Breast epithelium (tissue), 4 donors: ENCODE measurements around the gene SYT1. TPM values are rescaled to one million over a fixed set of nuclear protein-coding genes. Genes with fewer than 3 reads are reported as not detected.

Source experiments
- DNase-seq, 2 donors: peaks; one replicate each; pipeline ENCODE4 v3.0.0-alpha.2; 2019; ENCODE audit warnings: low spot score in 2 of 2
- H3K27ac ChIP-seq, 2 donors: fragments of 200-600 bp; sonication (generic) in 1 of 2; one replicate each; pipeline ENCODE4 v1.5.1; 2016 to 2019; ENCODE audit warnings: mild to moderate bottlenecking in 1 of 2
- H3K27me3 ChIP-seq, 2 donors: fragments of 200-600 bp; sonication (generic) in 1 of 2; one replicate each; pipeline versions ENCODE4 v1.5.1 to v1.6.0; 2017 to 2019; ENCODE audit warnings: control low read depth in 1 of 2, mild to moderate bottlenecking in 1 of 2
- H3K36me3 ChIP-seq: fragments of 200-600 bp; one replicate; pipeline ENCODE4 v1.5.1; 2019
- H3K4me1 ChIP-seq, 2 donors: fragments of 200-600 bp; sonication (generic); one replicate each; pipeline ENCODE4 v1.5.1; 2016 to 2019; ENCODE audit warnings: control low read depth in 1 of 2
- H3K4me3 ChIP-seq, 3 donors: fragments of 200-600 bp; sonication (generic); 1 replicate in 2 of 3; 2 replicates in 1 of 3; pipeline ENCODE4 v1.5.1; 2016 to 2019; ENCODE audit warnings: mild to moderate bottlenecking in 3 of 3, moderate library complexity in 2 of 3
- H3K9me3 ChIP-seq, 2 donors: fragments of 200-600 bp; sonication (generic) in 1 of 2; one replicate each; pipeline ENCODE4 v1.5.1; 2016 to 2019; ENCODE audit warnings: control low read depth in 1 of 2
- POLR2A ChIP-seq: fragments of 450-650 bp; IDR thresholded peaks from one replicate; pipeline ENCODE4 v1.6.1; 2016; ENCODE audit warnings: antibody characterized with exemption, mild to moderate bottlenecking, moderate library complexity
- POLR2AphosphoS5 ChIP-seq, 3 donors: sonication (generic); formaldehyde crosslinking; IDR thresholded peaks; one replicate each; pipeline ENCODE4 v1.6.1; 2017; ENCODE audit warnings: antibody characterized with exemption in 3 of 3
- intact Hi-C: fragments of 100-400 bp; cut with DNase I; formaldehyde crosslinking; loops from one replicate; pipeline ENCODE4 v1.15.1; 2023; ENCODE audit warnings: low total_unique reads
- total RNA-seq, 3 donors: library from RNA; depleted of rRNA; stranded (reverse); fragments of >200 nt; gene quantifications; one replicate each; pipeline ENCODE4 v1.1.0, GENCODE V29; 2016
- TF ChIP-seq, protein P1 (sequence below), 3 donors: fragments of 450-650 bp; IDR thresholded peaks; one replicate each; pipeline ENCODE4 v1.5.1; 2016 to 2017; ENCODE audit warnings: antibody characterized with exemption in 3 of 3, mild to moderate bottlenecking in 3 of 3, moderate library complexity in 3 of 3

Gene SYT1
- total RNA-seq, 3 donors from 2014 or later, result 1.1 to 2.3 (median 1.6) TPM

DNA sequence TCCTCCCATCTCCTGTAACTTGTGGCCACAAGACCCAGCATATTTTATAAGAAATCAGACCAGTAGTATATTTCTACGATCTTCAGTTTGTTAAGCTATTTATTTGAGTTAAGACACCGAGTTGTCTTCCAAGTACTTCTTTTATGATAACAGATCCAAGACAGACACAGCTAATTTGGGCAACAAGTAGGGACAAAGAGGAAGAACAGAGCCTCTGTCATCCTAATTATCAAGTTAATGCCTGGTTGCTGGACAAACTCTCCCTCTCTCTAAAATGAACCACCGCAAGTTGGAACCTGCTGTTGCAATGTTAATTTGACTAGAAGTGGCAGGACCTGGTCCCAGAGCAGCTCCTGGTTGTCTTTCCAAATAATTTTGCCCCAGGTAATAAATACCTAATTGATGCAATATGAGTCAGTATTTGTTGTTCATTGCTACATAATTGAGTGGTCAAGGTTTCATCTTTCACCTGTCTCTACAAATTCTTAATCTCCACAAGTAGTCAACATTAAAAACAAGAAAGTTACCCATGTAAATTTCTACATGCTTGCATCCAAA, 502.5 kb downstream of the SYT1 start:
- Histone ChIP-seq H3K36me3 (no peaks in the 10 kb centered on the region), H3K4me1 (no peaks in the 10 kb centered on the region), H3K27me3 (no peaks in the 10 kb centered on the region), H3K4me3 (no peak overlapping the region), H3K27ac (peak overlapping the region; percentile 59 to 60), H3K9me3 (no peaks in the 10 kb centered on the region)
- DNase-seq, result peak in 1 of 2 donors; percentile 60
- intact Hi-C loops, result no loop called here
- TF ChIP-seq POLR2A (no peak), POLR2AphosphoS5 (IDR thresholded peaks at IDR 0.05) (no peak)
- TF ChIP-seq, protein P1, sequence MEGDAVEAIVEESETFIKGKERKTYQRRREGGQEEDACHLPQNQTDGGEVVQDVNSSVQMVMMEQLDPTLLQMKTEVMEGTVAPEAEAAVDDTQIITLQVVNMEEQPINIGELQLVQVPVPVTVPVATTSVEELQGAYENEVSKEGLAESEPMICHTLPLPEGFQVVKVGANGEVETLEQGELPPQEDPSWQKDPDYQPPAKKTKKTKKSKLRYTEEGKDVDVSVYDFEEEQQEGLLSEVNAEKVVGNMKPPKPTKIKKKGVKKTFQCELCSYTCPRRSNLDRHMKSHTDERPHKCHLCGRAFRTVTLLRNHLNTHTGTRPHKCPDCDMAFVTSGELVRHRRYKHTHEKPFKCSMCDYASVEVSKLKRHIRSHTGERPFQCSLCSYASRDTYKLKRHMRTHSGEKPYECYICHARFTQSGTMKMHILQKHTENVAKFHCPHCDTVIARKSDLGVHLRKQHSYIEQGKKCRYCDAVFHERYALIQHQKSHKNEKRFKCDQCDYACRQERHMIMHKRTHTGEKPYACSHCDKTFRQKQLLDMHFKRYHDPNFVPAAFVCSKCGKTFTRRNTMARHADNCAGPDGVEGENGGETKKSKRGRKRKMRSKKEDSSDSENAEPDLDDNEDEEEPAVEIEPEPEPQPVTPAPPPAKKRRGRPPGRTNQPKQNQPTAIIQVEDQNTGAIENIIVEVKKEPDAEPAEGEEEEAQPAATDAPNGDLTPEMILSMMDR (IDR thresholded peaks at IDR 0.05), result no peak

DNA sequence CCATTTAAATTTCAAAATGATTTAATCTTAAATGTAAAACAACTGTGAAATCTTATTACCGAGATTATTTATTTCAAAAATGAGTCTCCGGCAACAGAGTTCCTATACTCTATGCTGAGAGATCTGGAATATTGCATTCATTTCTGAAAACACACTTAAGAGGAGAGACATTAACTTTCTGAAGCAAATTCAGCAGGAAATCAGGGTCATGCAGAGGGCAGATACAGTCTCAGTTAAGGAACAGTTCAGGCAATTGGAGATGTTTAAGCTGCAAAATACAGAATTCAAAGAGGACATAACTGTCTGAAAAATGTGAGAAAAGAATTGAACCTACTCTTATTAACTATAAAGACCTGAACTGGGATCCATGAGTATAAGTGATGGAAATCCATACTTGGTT, 505.4 kb downstream of the SYT1 start:
- TF ChIP-seq, protein P1 (IDR thresholded peaks at IDR 0.05), result no peak
- no peaks in the 10 kb centered on the region for H3K4me1 ChIP-seq
- intact Hi-C loops, result no loop called here
- H3K4me3 ChIP-seq, result no peak overlapping the region
- no peak for DNase-seq
- no peaks in the 10 kb centered on the region for H3K9me3 ChIP-seq
- H3K27ac ChIP-seq, result no peak overlapping the region
- H3K36me3 ChIP-seq, result no peaks in the 10 kb centered on the region
- H3K27me3 ChIP-seq, result no peaks in the 10 kb centered on the region

- TF ChIP-seq, protein P1 (IDR thresholded peaks at IDR 0.05), result no peak
- TF ChIP-seq POLR2A (no peak), POLR2AphosphoS5 (IDR thresholded peaks at IDR 0.05) (no peak)
- H3K27me3 ChIP-seq, result no peaks in the 10 kb centered on the region
- intact Hi-C loops, result no loop called here
- no peaks in the 10 kb centered on the region for H3K4me1 ChIP-seq
- H3K9me3 ChIP-seq, result no peaks in the 10 kb centered on the region
- H3K4me3 ChIP-seq, result no peak overlapping the region
- DNase-seq, result no peak
- H3K36me3 ChIP-seq, result no peaks in the 10 kb centered on the region
- H3K27ac ChIP-seq, result no peak overlapping the region
Measured at GRCh38 chr12:79371226-79371625, 506.7 kb downstream of the SYT1 start.

DNA sequence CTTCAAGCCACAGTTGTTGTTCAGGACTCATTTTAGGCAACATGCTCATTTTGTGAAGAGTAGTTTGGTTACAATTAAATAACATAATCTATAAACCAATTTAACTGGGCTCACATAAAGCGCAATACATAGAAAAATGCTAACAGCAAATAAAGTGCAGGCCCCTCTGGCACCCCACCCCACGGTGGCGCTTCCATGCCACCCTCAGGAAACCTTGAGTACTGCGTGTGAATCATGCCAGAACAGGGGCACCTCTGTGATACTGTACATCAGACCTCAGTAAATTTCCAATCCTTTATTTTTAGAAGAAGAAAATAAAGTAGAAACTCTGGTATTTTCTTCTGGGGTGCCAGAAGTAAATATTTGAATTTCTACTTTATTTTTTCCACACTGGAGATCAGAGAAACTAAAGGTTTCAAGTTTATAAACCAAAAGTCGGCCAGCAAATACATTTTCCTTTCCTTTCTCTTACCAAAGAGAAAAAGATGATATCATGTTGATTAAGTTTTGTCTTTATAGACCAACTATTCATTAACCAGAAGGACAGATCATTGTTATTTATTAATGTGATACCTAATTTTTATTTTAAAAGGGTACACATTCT, 509.4 kb downstream of the SYT1 start:
- intact Hi-C loops, result no loop called here
- Histone ChIP-seq H3K4me1 (no peaks in the 10 kb centered on the region), H3K27me3 (no peaks in the 10 kb centered on the region), H3K36me3 (no peaks in the 10 kb centered on the region), H3K4me3 (no peak overlapping the region), H3K27ac (no peak overlapping the region), H3K9me3 (no peaks in the 10 kb centered on the region)
- no peak for DNase-seq
- TF ChIP-seq POLR2A (no peak), POLR2AphosphoS5 (IDR thresholded peaks at IDR 0.05) (no peak)
- TF ChIP-seq, protein P1 (IDR thresholded peaks at IDR 0.05), result peak in 2 of 3 donors; percentile 33 to 42

DNA sequence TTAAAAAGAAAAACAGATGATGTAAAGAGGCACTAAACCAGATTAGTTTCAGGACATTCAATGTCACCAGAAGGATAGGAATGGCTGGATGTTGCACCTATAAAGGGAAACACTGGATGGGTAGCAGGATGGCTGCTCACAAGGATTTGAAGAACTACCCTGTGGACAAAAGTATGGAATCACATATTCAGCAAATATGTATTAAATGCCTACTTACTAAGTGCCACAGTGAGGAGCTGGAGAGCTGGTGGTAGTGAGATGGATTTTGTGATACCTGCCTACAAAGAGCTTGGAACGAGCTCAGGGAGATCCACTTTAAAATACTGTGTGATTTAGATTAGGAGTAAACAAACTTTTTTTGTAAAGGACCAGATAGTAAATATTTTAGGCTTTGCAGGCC, 510.0 kb downstream of the SYT1 start:
- Histone ChIP-seq H3K36me3 (no peaks in the 10 kb centered on the region), H3K9me3 (no peaks in the 10 kb centered on the region), H3K4me3 (no peak overlapping the region), H3K4me1 (no peaks in the 10 kb centered on the region), H3K27me3 (no peaks in the 10 kb centered on the region), H3K27ac (no peak overlapping the region)
- DNase-seq, result no peak
- intact Hi-C loops, result no loop called here
- TF ChIP-seq POLR2AphosphoS5 (IDR thresholded peaks at IDR 0.05) (no peak), POLR2A (no peak)
- TF ChIP-seq, protein P1 (IDR thresholded peaks at IDR 0.05), result no peak
